Kidney (tissue), 14 donors: ENCODE results near the gene TEX35. TPM values are rescaled to one million over a fixed set of nuclear protein-coding genes. Genes with fewer than 3 reads are reported as not detected.

Experiments used
- DNase-seq, 5 donors: peaks; one replicate each; pipeline ENCODE4 v3.0.0-alpha.2; 2013 to 2020
- FAIRE-seq: peaks from 2 replicates; lab custom pipeline; 2012; peaks lifted over from hg19 to GRCh38; lab: Jason Lieb, UNC
- H3K27ac ChIP-seq, 2 donors: one replicate each; pipeline ENCODE4 v1.7.0; 2013; ENCODE audit warnings: low read depth in 2 of 2, low read length in 2 of 2, inconsistent platforms in 1 of 2
- H3K27me3 ChIP-seq: one replicate; pipeline ENCODE4 v1.7.1; 2013; ENCODE audit warnings: low read length, inconsistent platforms; ENCODE audit not compliant: control insufficient read depth, insufficient read depth
- H3K36me3 ChIP-seq, 3 donors: one replicate each; pipeline versions ENCODE4 v1.7.0 to v1.7.1; 2013; ENCODE audit warnings: low read length in 3 of 3, control low read depth in 1 of 3, inconsistent platforms in 1 of 3; ENCODE audit not compliant: insufficient read depth in 3 of 3, control insufficient read depth in 2 of 3
- H3K4me1 ChIP-seq, 3 donors: one replicate each; pipeline versions ENCODE4 v1.7.0 to v1.7.1; 2013; ENCODE audit warnings: low read length in 3 of 3, inconsistent platforms in 1 of 3, low read depth in 1 of 3; ENCODE audit not compliant: control insufficient read depth in 2 of 3, insufficient read depth in 2 of 3
- H3K4me3 ChIP-seq, 3 donors: one replicate each; pipeline versions ENCODE4 v1.7.0 to v1.8.1; 2013; ENCODE audit warnings: low read length in 3 of 3, control low read depth in 1 of 3, inconsistent platforms in 1 of 3
- H3K9ac ChIP-seq, 3 donors: one replicate each; pipeline versions ENCODE4 v1.7.0 to v1.7.1; 2013; ENCODE audit warnings: low read length in 3 of 3, control low read depth in 1 of 3, inconsistent platforms in 1 of 3
- H3K9me3 ChIP-seq, 3 donors: one replicate each; pipeline versions ENCODE4 v1.7.0 to v1.7.1; 2013; ENCODE audit warnings: low read length in 3 of 3, control low read depth in 1 of 3, inconsistent platforms in 1 of 3; ENCODE audit not compliant: control insufficient read depth in 2 of 3, insufficient read depth in 1 of 3
- intact Hi-C: fragments of 100-400 bp; cut with DNase I; formaldehyde crosslinking; loops from one replicate; pipeline ENCODE4 v1.11.1; 2022
- polyA plus RNA-seq: library from polyadenylated mRNA; stranded (reverse); fragments of 350-450 nt; fragmentation: Illumina TruSeq; extraction: RNeasy Lipid Tissue Mini Kit (QIAGEN cat#74804); gene quantifications from one replicate; pipeline ENCODE4 v1.2.3, GENCODE V29; 2014; ENCODE audit warnings: low read depth, low replicate concordance; ENCODE audit not compliant: insufficient read depth
- total RNA-seq: library from RNA; stranded (reverse); fragmentation: NEBNext Ultra II Directional; extraction: Animal tissue kit (Norgen Biotek cat#: 25700); gene quantifications from one replicate; pipeline ENCODE4 v1.2.1, GENCODE V29; 2021
- TF ChIP-seq, protein P1 (sequence below): IDR thresholded peaks from 3 replicates; pipeline ENCODE4 v1.5.1; 2012; ENCODE audit warnings: mild to moderate bottlenecking, moderate library complexity, borderline replicate concordance; ENCODE audit not compliant: insufficient read depth; ENCODE audit errors: extremely low read depth
- donor health status: control.
- donor health status: control.
- donor health status: control.
- donor health status: control.
- donor health status: control.
- donor health status: DM: yes; HTN: yes; CAD: no.
- donor health status: Normal renal cell carcinoma (clear cell type).

Gene TEX35
- total and polyA plus RNA-seq, 2 donors from 2014 or later: not detected

DNA sequence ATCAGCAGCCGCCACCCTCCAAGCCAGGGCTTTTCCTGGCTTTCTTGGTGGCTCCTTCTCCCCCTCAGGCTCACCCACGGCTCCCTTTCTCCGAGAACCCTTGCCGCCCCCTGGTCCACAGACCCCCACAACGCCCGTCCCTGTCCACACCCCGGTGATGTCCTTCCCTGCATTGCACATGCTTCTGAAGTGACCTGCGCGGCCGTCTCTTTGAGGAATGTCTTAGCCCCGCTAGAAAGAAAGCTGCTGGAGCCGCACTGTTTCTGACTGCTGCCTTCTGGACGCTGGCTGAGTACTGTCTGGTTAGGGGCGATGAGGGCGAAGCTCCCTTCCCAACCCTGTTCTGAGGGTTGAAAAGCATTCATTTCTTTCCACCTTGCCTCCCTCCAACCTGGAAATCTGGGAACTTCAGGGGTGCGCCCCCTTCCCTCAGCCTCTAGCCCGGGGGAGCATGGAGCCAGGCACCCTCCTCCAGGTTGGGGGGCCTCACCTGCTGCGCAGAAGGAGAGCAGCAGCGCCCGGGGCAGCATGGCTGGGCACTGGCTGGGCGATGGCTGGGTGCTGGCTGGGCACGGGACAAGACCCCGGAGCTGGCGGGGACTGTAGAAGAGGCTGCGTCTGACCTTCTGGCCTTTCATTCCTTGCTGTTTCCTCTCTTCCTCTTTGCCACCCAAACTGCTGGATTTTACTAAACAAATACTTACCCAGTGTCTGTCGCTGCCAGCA lies 16.3 kb upstream of the TEX35 start, which contains the start of gene CLEC20A:
CLEC20A (minus strand) TSS at position 555 of the 726 bp plus-strand sequence; CDS start at position 530, 25 bp downstream.
- no peak within 1 kb of the TSS for H3K4me3 ChIP-seq
- H3K36me3 ChIP-seq: no peaks in the 10 kb centered on the region
- FAIRE-seq (no peak), DNase-seq (no peak)
- H3K9ac ChIP-seq: no peak within 1 kb of the TSS
- H3K9me3 ChIP-seq: no peaks in the 10 kb centered on the region
- intact Hi-C loops: no loop called here
- H3K27ac ChIP-seq: no peak within 1 kb of the TSS
- H3K4me1 ChIP-seq: no peaks in the 10 kb centered on the region
- H3K27me3 ChIP-seq: no peaks in the 10 kb centered on the region
- TF ChIP-seq, protein P1, sequence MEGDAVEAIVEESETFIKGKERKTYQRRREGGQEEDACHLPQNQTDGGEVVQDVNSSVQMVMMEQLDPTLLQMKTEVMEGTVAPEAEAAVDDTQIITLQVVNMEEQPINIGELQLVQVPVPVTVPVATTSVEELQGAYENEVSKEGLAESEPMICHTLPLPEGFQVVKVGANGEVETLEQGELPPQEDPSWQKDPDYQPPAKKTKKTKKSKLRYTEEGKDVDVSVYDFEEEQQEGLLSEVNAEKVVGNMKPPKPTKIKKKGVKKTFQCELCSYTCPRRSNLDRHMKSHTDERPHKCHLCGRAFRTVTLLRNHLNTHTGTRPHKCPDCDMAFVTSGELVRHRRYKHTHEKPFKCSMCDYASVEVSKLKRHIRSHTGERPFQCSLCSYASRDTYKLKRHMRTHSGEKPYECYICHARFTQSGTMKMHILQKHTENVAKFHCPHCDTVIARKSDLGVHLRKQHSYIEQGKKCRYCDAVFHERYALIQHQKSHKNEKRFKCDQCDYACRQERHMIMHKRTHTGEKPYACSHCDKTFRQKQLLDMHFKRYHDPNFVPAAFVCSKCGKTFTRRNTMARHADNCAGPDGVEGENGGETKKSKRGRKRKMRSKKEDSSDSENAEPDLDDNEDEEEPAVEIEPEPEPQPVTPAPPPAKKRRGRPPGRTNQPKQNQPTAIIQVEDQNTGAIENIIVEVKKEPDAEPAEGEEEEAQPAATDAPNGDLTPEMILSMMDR: no peak

DNA sequence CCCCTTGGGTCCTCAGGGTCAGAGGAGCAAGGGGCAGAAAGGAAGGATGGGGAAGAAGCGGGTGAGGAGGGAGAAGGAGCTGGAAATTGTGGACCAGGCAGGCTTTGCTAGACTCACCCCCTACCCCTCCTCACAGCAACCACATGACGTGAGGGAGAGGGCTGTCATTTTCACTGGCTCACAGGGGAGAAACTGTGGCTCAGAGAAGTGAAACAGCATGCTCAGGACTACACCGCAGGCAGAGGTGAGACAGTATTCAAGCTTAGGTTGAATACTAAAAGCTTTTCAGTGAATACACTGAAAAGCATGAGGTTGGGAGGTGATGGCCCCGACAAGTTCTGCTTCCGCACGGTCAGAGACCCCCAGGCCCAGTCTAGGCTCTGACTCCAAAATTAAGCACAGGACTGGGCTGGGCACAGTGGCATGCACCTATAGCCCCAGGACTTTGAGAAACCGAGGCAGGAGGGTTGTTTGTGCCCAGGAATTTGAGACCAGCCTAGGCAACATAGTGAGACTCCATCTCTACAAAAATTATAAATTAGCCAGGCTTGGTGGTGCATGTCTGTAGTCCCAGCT lies 14.9 kb upstream of the TEX35 start:
- H3K9me3 ChIP-seq: no peaks in the 10 kb centered on the region
- H3K4me3 ChIP-seq: no peak overlapping the region
- H3K36me3 ChIP-seq: no peaks in the 10 kb centered on the region
- no peak overlapping the region for H3K9ac ChIP-seq
- H3K27me3 ChIP-seq: no peaks in the 10 kb centered on the region
- H3K4me1 ChIP-seq: no peaks in the 10 kb centered on the region
- TF ChIP-seq, protein P1: no peak
- intact Hi-C loops: no loop called here
- no peak for FAIRE-seq
- DNase-seq: no peak
- H3K27ac ChIP-seq: no peak overlapping the region

GRCh38 chr1:178498896-178499675 lies 13.8 kb upstream of the TEX35 start:
- H3K4me3 ChIP-seq: no peak overlapping the region
- intact Hi-C loops: no loop called here
- DNase-seq: no peak
- TF ChIP-seq, protein P1: no peak
- H3K27ac ChIP-seq: no peak overlapping the region
- no peaks in the 10 kb centered on the region for H3K4me1 ChIP-seq
- H3K9ac ChIP-seq: no peak overlapping the region
- H3K9me3 ChIP-seq: no peaks in the 10 kb centered on the region
- no peaks in the 10 kb centered on the region for H3K36me3 ChIP-seq
- H3K27me3 ChIP-seq: no peaks in the 10 kb centered on the region
- FAIRE-seq: no peak
